ENCODE measurements around the gene TJP3. TPM values are rescaled to one million over a fixed set of nuclear protein-coding genes. Genes with fewer than 3 reads are reported as not detected.

Gene TJP3
- polyA plus RNA-seq, 1 donor from 2014 or later = 0.15 TPM

GRCh38 chr19:3684054-3684816 is 23.9 kb upstream of the TJP3 start:
- no peaks in the 10 kb centered on the region for H3K79me2 ChIP-seq (replicated peaks; ENCODE audit: insufficient read depth, low read length)

More at GRCh38 chr19:3684054-3684816, 23.9 kb upstream of the TJP3 start:
- no peak overlapping the region for H3K9ac ChIP-seq (ENCODE audit: low read length)
- H4K20me1 ChIP-seq (ENCODE audit: insufficient read depth) = no peaks in the 10 kb centered on the region
- no peak overlapping the region for H3K4me3 ChIP-seq (ENCODE audit: low read length)
- H3K9me2 ChIP-seq (ENCODE audit: insufficient read depth, low read length) = no peaks in the 10 kb centered on the region
- no peak overlapping the region for H3K4me2 ChIP-seq (ENCODE audit: low read length)
- H3K36me3 ChIP-seq (ENCODE audit: insufficient read depth, low read length) = no peaks in the 10 kb centered on the region
- no peaks in the 10 kb centered on the region for H3K27me3 ChIP-seq (ENCODE audit: insufficient read depth, low read depth, low read length)
- TF ChIP-seq SMC3 (conservative IDR thresholded peaks at IDR 0.05; ENCODE audit: poor library complexity) (no peak), EZH2 (IDR thresholded peaks at IDR 0.05; ENCODE audit: borderline replicate concordance, insufficient read depth, low read length, poor library complexity, severe bottlenecking) (no peak), MXI1 (conservative IDR thresholded peaks at IDR 0.05; ENCODE audit: poor library complexity, severe bottlenecking) (no peak), REST (IDR thresholded peaks at IDR 0.05; ENCODE audit: borderline replicate concordance) (no peak), EP300 (conservative IDR thresholded peaks at IDR 0.05; ENCODE audit: poor library complexity, severe bottlenecking) (no peak), CTCF (IDR thresholded peaks at IDR 0.05; ENCODE audit: poor library complexity, severe bottlenecking) (no peak), TAF1 (IDR thresholded peaks at IDR 0.05; ENCODE audit: low read depth) (no peak), POLR2AphosphoS5 (IDR thresholded peaks at IDR 0.05) (no peak), RAD21 (conservative IDR thresholded peaks at IDR 0.05) (no peak)
- H3K27ac ChIP-seq (ENCODE audit: low read length) = no peak overlapping the region
- H3F3A ChIP-seq (ENCODE audit: insufficient read depth, low read length, poor library complexity, severe bottlenecking) = no peaks in the 10 kb centered on the region
- H3K9me3 ChIP-seq (ENCODE audit: low read length) = no peaks in the 10 kb centered on the region
- no peak overlapping the region for H2AFZ ChIP-seq (ENCODE audit: low read depth, low read length)

All from neural cell (in vitro differentiated cells).